ENCODE results near the gene KDM3B.
"Not testable (repeated sequence)": the region's sequence is repeated elsewhere in the genome, so short reads cannot be mapped to it uniquely, and the experiment has no call there.

Gene KDM3B

DNA sequence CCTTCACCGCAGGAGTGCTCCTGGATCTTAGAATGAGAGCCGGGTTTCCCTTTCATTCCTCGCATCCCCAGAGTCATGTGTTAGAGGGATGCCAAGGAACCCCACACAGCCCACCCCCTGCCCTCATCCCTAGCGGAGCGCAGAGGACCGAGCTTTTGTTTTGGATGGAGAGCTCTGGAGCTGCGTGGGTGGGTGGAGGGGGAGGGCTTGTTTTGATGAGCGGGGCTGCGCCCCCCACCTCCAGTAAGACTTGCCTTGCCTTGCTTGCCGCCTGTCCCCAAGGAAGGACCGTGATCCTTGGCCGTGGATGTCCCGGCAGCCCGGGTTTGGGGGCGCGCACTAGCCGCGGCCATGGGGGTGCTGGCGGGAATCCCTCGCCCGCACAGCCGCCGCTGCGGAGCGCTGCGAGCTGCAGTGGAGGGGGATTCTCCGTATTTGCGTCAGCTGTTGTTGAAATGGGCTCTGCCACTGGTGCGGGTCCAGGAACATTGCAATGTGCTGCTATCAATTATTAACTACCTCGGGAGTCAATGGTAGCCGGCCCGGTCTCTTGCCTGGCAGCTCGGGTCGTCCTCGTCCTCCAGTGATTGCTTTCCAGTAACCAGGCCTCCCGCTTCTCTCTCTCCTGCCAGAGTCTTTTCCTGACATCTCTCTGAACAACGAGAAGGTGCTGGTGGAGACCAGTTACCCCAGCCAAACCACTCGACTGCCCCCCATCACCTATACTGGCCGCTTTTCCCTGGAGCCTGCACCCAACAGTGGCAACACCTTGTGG lies 113.8 kb downstream of the KDM3B start:
- no peak for DNase-seq (ENCODE audit: low read depth in 2 of 2)

DNA sequence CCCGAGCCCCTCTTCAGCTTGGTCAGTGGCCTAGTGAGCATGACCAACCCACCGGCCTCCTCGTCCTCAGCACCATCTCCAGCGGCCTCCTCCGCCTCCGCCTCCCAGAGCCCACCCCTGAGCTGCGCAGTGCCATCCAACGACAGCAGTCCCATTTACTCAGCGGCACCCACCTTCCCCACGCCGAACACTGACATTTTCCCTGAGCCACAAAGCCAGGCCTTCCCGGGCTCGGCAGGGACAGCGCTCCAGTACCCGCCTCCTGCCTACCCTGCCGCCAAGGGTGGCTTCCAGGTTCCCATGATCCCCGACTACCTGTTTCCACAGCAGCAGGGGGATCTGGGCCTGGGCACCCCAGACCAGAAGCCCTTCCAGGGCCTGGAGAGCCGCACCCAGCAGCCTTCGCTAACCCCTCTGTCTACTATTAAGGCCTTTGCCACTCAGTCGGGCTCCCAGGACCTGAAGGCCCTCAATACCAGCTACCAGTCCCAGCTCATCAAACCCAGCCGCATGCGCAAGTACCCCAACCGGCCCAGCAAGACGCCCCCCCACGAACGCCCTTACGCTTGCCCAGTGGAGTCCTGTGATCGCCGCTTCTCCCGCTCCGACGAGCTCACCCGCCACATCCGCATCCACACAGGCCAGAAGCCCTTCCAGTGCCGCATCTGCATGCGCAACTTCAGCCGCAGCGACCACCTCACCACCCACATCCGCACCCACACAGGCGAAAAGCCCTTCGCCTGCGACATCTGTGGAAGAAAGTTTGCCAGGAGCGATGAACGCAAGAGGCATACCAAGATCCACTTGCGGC lies 114.6 kb downstream of the KDM3B start:
- no peak for DNase-seq (ENCODE audit: low read depth in 2 of 2)

DNA sequence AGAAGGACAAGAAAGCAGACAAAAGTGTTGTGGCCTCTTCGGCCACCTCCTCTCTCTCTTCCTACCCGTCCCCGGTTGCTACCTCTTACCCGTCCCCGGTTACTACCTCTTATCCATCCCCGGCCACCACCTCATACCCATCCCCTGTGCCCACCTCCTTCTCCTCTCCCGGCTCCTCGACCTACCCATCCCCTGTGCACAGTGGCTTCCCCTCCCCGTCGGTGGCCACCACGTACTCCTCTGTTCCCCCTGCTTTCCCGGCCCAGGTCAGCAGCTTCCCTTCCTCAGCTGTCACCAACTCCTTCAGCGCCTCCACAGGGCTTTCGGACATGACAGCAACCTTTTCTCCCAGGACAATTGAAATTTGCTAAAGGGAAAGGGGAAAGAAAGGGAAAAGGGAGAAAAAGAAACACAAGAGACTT lies 115.2 kb downstream of the KDM3B start:
- DNase-seq (ENCODE audit: low read depth in 2 of 2) = no peak

DNA sequence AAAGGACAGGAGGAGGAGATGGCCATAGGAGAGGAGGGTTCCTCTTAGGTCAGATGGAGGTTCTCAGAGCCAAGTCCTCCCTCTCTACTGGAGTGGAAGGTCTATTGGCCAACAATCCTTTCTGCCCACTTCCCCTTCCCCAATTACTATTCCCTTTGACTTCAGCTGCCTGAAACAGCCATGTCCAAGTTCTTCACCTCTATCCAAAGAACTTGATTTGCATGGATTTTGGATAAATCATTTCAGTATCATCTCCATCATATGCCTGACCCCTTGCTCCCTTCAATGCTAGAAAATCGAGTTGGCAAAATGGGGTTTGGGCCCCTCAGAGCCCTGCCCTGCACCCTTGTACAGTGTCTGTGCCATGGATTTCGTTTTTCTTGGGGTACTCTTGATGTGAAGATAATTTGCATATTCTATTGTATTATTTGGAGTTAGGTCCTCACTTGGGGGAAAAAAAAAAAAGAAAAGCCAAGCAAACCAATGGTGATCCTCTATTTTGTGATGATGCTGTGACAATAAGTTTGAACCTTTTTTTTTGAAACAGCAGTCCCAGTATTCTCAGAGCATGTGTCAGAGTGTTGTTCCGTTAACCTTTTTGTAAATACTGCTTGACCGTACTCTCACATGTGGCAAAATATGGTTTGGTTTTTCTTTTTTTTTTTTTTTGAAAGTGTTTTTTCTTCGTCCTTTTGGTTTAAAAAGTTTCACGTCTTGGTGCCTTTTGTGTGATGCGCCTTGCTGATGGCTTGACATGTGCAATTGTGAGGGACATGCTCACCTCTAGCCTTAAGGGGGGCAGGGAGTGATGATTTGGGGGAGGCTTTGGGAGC lies 115.9 kb downstream of the KDM3B start:
- no peak for DNase-seq (ENCODE audit: low read depth in 2 of 2)

DNA sequence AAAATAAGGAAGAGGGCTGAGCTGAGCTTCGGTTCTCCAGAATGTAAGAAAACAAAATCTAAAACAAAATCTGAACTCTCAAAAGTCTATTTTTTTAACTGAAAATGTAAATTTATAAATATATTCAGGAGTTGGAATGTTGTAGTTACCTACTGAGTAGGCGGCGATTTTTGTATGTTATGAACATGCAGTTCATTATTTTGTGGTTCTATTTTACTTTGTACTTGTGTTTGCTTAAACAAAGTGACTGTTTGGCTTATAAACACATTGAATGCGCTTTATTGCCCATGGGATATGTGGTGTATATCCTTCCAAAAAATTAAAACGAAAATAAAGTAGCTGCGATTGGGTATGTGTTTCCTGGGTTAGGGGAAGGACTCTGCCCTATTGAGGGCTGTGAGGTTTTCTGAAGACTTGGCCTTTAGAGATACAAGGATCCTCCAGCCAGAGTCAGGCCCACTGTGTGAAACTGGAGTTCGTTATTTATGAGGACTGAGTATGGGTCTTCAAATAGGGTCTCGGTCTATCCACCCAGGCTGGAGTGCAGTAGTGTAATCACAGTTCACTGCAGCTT lies 116.6 kb downstream of the KDM3B start:
- DNase-seq (ENCODE audit: low read depth in 2 of 2) = no peak

DNA sequence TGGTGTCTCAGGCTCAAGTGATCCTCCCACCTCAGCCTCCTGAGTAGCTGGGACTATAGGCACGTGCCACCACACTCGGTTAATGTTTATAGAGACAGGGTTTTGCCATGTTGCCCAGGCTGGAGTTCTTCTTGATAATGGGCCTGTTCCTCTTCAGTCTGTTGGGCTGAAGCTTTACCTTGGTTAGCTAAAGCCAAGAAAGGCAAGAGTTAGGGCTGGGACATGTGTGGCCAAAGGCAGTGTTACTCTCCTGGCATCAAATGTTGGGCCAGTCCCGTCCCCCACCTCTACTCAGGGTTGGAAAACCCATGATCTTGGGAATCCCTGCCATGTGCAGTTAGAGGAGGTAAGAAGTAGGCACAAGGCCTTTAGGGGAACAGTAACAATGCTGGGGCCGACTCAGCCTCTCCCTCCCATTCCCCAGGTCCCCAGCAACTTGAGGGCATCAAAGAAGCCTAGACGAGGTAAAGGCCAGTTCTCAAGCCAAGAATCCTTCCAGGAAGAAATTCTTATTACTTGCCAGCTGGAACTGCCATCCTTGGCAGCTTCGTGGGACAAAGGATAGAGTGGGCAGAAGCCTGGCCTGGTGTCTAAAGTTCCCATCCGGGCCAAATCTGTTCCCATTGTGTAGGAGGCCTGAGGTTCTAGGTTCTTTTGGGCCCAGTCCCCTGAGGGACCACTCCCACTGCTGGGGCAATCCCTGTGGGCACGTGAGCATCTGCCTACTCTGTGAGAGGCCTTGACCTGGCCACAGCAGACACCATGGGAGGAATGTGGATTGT lies 117.2 kb downstream of the KDM3B start:
- no peak for DNase-seq (ENCODE audit: low read depth in 2 of 2)

DNA sequence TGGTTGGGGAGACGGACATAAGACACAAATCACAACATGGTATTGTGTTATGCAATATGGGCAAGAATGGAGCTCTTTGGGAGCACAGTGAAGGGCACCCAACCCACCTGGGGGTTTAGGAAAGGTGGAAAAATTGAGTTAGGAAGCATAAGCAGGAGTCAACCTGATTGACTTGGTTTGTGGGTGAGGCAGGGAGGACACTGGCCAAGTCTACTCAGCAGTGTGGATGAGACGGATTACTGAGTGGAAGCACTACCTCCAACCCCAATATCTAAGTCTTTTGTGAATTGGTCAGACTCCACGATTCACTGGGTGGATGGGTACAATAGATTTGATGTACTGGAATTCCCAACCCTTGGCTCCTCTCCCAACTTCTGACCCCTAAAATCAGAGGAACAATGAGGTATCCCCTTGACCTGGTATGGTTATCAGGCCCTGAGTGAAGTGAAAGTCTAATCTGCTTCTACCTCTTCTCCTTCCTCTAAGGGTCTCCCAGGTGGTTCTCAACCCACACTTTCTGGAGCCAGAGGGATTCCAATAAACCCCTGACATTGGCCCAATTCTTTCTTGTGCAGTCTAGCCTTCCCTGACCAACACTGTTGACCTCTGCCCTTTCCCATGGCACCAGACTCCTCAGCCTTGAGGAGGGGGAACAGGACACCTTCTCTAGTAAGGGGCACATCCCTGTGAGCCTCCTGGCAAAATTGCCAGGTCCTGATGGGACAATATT lies 118.0 kb downstream of the KDM3B start:
- DNase-seq (ENCODE audit: low read depth in 2 of 2) = no peak

DNA sequence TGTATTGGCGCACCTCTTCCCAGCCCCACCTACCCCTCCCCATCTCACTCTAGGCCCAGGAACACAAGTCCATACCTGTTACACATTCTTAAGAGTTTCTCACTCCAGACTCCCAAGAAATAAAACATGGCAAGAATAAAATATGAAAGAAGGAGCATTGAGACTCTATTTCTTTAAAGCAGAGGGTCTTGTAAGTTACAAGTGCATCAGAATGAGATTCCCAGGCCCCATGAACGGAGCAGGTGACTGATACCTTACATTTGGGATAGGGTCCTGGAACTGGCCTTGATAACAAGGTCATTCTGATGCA lies 118.5 kb downstream of the KDM3B start:
- DNase-seq (ENCODE audit: low read depth in 2 of 2) = no peak

DNA sequence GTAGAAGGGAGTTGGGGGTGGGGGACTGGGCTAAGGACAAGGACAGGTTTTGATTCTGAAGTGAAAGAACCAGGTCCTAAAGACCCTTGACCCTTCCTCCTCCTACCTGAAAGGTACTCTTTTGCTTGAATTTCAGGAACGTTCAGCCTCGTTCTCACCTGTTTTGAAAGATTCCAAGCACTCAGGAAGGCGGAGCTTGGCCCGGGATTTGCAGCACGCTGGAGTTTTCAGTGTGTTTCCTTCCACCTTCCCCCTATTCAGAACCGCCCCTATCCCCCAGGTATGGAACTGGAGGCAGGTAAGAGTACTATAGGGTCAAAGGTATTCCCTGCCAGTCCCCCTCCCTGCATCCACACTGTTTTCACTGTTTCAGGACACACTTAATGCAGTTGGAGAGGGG lies 119.9 kb downstream of the KDM3B start:
- DNase-seq (ENCODE audit: low read depth in 2 of 2) = no peak

DNA sequence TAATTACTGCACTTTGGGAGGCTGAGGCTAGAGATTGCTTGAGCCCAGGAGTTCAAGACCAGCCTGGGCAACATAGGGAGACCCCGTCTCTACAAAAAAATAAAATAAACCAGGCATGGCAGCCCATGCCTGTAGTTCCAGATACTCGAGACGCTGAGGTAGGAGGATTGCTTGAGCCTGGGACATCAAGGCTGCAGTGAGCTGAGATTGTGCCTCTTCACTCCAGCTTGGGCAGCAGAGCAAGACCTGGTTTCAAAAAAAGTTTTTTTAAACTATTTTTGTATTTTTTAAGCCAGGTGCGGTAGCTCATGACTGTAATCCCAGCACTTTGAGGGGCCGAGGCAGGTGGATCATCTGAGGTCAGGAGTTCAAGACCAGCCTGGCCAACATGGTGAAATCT lies 120.7 kb downstream of the KDM3B start:
- DNase-seq (ENCODE audit: low read depth in 2 of 2) = not testable (repeated sequence)

DNA sequence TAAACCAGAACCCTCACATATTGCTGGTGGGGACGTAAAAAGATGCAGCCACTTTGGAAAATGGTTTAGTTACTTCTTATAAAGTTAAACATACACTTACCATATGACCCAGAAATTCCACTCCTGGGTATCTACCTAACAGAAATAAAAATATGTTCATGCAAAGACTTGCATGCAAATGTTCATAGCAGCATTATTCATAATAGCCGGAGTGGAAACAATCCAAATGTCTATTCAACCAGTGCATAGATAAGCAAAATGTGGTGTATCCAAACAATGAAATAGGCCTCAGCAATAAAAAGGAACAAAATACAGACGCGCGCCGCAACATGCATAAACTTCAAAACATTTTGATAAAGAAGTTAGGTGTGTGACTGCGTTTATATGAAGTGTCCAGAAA lies 124.4 kb downstream of the KDM3B start:
- no peak for DNase-seq (ENCODE audit: low read depth in 2 of 2)

DNA sequence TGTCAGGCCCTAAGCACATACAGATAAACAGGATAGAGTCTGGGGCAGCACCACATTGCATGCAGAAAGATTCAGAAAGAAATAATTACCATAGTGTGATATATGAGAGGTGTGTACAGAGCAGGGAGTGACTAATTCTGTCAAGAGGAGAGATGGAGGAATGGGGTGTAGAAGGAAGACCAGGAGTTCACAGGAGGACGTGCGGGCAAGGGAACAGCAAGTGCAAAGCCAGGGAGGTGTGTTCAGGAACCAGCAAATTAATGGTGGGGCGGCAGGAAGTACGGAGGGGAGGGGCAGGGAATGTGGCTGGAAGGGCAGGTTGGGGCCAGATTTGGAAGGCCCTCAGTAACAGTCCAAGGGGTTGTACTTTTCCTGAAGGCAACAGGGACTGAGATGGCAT lies 130.2 kb downstream of the KDM3B start:
- DNase-seq (ENCODE audit: low read depth in 2 of 2) = no peak
